ENCODE measurements around the gene TANGO2.

DNA sequence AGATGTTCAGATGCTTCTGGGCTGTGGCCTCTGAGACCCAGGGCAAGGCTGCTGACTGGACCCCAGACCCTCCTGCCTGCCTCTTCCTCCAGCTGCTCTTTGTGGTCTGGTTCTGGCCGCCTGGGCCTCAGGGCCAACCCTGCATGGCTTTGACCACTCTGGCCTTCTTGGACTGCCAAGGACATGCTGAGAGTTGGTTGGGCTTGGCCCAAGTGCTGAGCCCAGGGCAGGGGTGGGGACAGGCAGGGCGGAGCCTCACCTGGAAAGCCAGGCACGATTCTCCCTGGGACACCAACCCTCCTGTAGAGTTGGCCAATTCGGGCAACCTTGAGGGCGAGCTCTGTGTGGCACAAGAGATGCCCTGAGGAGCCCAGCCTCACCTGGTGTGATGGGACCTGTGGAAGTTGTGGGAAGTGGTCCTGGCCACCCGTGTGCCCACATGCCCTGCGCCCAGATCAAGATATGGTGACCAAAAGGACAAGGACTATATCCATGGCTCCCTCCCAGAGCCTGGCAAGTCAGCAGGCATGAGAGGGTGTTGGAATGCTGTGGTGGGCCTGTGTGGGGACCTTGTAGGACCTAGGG lies 11.6 kb downstream of the TANGO2 start:
- TF ChIP-seq, protein P1, sequence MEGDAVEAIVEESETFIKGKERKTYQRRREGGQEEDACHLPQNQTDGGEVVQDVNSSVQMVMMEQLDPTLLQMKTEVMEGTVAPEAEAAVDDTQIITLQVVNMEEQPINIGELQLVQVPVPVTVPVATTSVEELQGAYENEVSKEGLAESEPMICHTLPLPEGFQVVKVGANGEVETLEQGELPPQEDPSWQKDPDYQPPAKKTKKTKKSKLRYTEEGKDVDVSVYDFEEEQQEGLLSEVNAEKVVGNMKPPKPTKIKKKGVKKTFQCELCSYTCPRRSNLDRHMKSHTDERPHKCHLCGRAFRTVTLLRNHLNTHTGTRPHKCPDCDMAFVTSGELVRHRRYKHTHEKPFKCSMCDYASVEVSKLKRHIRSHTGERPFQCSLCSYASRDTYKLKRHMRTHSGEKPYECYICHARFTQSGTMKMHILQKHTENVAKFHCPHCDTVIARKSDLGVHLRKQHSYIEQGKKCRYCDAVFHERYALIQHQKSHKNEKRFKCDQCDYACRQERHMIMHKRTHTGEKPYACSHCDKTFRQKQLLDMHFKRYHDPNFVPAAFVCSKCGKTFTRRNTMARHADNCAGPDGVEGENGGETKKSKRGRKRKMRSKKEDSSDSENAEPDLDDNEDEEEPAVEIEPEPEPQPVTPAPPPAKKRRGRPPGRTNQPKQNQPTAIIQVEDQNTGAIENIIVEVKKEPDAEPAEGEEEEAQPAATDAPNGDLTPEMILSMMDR (IDR thresholded peaks at IDR 0.05): no peak
- TF ChIP-seq POLR2A (IDR thresholded peaks at IDR 0.05) (no peak), POLR2AphosphoS5 (IDR thresholded peaks at IDR 0.05) (no peak)
